Thyroid gland (tissue), 4 donors: ENCODE measurements around the gene NUDT14.

ENCODE experiments used
- POLR2A ChIP-seq, 2 donors: fragments of 450-650 bp; IDR thresholded peaks; one replicate each; pipeline ENCODE4 v1.6.1; 2017; ENCODE audit warnings: antibody characterized with exemption in 2 of 2, mild to moderate bottlenecking in 2 of 2, moderate library complexity in 1 of 2
- TF ChIP-seq, protein P1 (sequence below), 6 experiments: fragments of 200-600 bp in 3 of 6; fragments of 450-650 bp in 3 of 6; sonication (generic) in 3 of 6; IDR thresholded peaks; one replicate each; pipeline ENCODE4 v1.5.1; 2016 to 2019; ENCODE audit warnings: antibody characterized with exemption in 6 of 6, mild to moderate bottlenecking in 2 of 6, inconsistent platforms in 1 of 6, moderate library complexity in 1 of 6

DNA sequence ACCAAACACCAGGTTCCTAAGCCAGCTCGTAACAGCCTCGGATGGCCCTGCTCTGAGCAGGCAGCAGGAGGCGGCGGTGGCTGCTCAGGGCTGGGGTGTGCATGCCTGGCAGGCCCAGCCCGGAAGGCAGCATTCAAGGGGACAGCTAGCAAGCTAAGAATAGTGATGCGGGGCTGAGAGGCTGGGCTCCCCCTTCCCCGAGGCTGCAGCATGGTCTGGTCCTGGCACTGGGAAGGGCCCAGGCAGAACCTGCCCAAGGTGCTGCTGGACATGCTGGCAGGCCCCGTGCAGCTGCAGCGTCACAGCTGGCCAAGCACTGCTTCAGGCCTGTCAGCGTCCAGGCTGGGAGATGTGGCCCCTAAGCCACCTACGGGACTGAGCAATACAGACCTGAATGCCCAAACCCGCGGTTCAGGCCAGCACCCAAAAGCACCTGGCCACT is 26.4 kb upstream of the NUDT14 start:
- no peak for TF ChIP-seq POLR2A (IDR thresholded peaks at IDR 0.05)
- TF ChIP-seq, protein P1, sequence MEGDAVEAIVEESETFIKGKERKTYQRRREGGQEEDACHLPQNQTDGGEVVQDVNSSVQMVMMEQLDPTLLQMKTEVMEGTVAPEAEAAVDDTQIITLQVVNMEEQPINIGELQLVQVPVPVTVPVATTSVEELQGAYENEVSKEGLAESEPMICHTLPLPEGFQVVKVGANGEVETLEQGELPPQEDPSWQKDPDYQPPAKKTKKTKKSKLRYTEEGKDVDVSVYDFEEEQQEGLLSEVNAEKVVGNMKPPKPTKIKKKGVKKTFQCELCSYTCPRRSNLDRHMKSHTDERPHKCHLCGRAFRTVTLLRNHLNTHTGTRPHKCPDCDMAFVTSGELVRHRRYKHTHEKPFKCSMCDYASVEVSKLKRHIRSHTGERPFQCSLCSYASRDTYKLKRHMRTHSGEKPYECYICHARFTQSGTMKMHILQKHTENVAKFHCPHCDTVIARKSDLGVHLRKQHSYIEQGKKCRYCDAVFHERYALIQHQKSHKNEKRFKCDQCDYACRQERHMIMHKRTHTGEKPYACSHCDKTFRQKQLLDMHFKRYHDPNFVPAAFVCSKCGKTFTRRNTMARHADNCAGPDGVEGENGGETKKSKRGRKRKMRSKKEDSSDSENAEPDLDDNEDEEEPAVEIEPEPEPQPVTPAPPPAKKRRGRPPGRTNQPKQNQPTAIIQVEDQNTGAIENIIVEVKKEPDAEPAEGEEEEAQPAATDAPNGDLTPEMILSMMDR (IDR thresholded peaks at IDR 0.05), result no peak
